GM12891 (cell line): ENCODE measurements around the gene ZNF808.

Experiments
- POLR2A ChIP-seq: IDR thresholded peaks from 2 replicates; pipeline ENCODE4 v1.6.1; 2011; ENCODE audit warnings: low read depth, low read length, control low read depth
- TAF1 ChIP-seq: IDR thresholded peaks from 2 replicates; pipeline ENCODE4 v1.6.1; 2011; ENCODE audit warnings: low read depth, low read length, control low read depth

GRCh38 chr19:52567921-52568320 is 40.5 kb downstream of the ZNF808 start:
- no peak for TF ChIP-seq TAF1
- TF ChIP-seq POLR2A: no peak
